Measurements from ENCODE around the gene AIFM3.

The AIFM3 gene

DNA sequence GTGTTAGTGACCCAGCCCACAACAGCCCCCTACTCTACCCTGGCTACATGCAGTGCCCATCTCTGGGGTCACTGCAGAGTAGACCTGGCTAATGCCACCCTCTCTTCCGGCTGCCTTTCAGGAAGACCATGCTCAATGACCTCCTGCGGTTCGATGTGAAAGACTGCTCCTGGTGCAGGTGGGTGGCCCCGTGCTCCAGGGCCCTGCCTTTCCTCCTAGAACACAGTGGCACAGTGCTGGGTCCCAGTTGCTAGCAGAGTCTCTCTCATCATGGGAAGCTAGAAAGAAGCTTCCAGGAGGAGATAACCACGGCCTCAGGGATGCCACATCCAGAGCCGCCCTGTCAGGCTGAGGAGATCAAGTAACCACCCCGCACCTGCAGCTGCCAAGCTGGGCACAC, 18.7 kb downstream of the AIFM3 start:
- Mint-ChIP-seq H3K4me1 (peaks cover 28% of the 10 kb centered on the region), H3K9me3 (no peaks in the 10 kb centered on the region), H3K27me3 (ENCODE audit: low read depth, poor library complexity) (no peaks in the 10 kb centered on the region), H3K4me3 (no peak overlapping the region), H3K27ac (no peak overlapping the region), H3K36me3 (ENCODE audit: low read depth) (peaks cover 19% of the 10 kb centered on the region)
- DNase-seq = no peak
- TF ChIP-seq, protein P1, sequence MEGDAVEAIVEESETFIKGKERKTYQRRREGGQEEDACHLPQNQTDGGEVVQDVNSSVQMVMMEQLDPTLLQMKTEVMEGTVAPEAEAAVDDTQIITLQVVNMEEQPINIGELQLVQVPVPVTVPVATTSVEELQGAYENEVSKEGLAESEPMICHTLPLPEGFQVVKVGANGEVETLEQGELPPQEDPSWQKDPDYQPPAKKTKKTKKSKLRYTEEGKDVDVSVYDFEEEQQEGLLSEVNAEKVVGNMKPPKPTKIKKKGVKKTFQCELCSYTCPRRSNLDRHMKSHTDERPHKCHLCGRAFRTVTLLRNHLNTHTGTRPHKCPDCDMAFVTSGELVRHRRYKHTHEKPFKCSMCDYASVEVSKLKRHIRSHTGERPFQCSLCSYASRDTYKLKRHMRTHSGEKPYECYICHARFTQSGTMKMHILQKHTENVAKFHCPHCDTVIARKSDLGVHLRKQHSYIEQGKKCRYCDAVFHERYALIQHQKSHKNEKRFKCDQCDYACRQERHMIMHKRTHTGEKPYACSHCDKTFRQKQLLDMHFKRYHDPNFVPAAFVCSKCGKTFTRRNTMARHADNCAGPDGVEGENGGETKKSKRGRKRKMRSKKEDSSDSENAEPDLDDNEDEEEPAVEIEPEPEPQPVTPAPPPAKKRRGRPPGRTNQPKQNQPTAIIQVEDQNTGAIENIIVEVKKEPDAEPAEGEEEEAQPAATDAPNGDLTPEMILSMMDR (IDR thresholded peaks at IDR 0.05) = no peak

DNA sequence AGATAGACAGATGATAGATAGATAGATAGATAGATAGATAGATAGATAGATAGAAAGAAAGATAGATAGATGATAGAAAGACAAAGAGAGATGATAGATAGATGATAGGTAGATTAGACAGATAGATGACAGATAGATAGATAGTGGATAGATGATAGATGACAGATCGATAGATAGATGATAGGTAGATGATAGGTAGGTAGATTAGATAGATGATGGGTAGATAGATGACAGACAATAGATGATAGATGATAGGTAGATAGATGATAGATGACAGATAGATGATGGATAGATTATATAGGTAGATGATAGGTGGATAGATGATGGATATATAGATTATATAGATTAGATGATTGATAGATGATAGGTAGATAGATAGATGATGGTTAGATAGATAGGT, 19.3 kb downstream of the AIFM3 start:
- Mint-ChIP-seq H3K36me3 (ENCODE audit: low read depth) (peaks cover 19% of the 10 kb centered on the region), H3K27ac (no peak overlapping the region), H3K4me1 (peaks cover 21% of the 10 kb centered on the region), H3K27me3 (ENCODE audit: low read depth, poor library complexity) (no peaks in the 10 kb centered on the region), H3K9me3 (no peaks in the 10 kb centered on the region), H3K4me3 (no peak overlapping the region)
- TF ChIP-seq, protein P1 (IDR thresholded peaks at IDR 0.05) = no peak
- DNase-seq = no peak

DNA sequence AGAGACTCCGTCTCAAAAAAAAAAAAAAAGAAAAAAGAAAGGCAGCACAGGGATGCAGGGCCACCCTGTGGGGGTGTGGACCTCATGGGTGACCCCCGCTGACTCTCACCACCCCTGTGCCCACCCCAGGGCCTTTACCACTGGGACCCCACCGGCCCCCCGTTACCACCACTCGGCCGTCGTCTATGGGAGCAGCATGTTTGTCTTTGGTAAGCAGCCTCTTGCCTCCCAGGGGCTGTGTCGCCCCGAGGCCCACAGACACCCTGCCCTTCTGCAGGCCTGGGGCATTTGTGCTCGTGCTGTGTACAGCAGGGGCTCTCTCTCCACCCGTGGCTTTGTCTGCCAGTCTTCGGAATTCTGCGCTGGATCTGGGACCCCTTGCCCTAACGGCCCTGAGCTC, 20.3 kb downstream of the AIFM3 start:
- Mint-ChIP-seq H3K4me3 (no peak overlapping the region), H3K27me3 (ENCODE audit: low read depth, poor library complexity) (no peaks in the 10 kb centered on the region), H3K9me3 (no peaks in the 10 kb centered on the region), H3K36me3 (ENCODE audit: low read depth) (peaks cover 19% of the 10 kb centered on the region), H3K4me1 (peaks cover 18% of the 10 kb centered on the region), H3K27ac (no peak overlapping the region)
- TF ChIP-seq, protein P1 (IDR thresholded peaks at IDR 0.05) = no peak
- DNase-seq = no peak

DNA sequence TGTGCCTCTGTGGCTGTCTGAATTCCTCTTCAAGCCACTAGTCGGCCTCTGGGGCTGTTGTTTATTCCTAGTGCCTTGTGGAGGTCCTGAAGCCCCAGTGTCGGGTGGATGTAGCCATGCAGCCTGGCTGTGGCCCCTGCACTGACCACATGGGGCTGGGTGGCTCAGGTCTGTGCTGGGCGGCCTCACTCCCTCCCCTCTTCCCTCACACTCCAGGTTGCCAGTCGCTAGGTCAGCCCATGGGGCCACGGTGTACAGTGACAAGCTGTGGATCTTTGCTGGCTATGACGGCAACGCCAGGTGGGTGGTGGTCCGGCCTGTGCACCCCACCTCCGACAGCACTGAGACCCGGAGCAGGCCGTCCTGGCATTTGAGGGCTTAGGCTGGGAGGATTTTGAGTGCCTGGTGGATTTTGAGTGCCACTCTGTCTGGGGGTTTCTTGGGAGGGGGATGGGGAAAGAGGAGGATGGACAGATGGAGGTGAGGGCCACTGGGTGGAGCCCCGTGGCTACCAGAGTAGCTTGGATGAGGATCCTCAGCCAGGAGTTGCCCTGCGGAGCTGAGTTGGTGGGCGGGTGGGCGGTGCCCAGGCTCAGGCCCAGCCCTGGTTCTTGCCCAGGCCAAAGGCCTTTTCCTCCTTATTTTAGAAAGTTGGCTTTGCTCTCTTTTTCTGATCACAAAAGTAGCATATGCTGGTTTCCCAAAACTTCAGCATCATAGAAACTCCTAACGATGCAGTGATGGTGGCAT, 21.7 kb downstream of the AIFM3 start:
- no peak overlapping the region for H3K27ac Mint-ChIP-seq
- no peaks in the 10 kb centered on the region for H3K9me3 Mint-ChIP-seq
- H3K4me3 Mint-ChIP-seq = no peak overlapping the region
- no peak for DNase-seq
- H3K4me1 Mint-ChIP-seq = peaks cover 4% of the 10 kb centered on the region
- peaks cover 18% of the 10 kb centered on the region for H3K36me3 Mint-ChIP-seq (ENCODE audit: low read depth)
- TF ChIP-seq, protein P1 (IDR thresholded peaks at IDR 0.05) = no peak
- no peaks in the 10 kb centered on the region for H3K27me3 Mint-ChIP-seq (ENCODE audit: low read depth, poor library complexity)

DNA sequence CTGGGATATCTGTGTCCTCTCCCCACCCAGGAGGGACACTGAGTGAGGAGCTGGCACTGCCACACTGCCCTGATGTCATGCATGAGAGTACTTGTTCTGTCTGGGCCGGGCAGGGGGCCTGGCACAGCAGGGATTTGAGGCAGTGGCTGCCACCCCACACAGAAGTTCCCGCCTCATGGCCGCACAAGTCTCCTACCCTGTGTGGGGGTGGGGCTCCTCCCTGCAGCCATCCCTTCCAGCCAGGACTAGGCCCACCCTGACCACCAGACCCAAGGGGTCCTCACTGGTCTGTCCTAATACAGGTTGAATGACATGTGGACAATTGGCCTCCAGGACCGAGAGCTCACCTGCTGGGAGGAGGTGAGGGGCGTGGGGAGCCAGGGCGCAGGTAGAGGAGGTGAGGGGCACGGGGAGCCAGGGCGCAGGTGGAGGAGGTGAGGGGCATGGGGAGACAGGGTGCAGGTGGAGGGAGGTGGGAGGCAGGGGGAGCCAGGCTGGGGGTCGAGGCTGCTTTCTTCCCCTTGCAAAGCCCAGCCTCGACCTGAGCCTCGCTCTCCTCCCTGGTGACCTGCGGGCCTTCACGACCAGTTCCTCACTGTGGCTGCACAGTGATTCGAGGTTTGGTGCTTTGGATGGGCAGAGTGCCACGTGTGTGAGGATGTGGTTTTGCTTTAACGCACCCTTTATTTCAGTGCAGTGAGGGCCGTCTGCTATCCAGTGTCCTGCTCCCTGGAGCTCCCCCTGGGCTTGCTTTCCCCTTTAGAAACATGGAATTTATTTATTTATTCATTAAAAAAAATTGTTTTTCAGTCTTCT, 22.5 kb downstream of the AIFM3 start:
- Mint-ChIP-seq H3K4me3 (no peak overlapping the region), H3K27ac (no peak overlapping the region), H3K27me3 (ENCODE audit: low read depth, poor library complexity) (no peaks in the 10 kb centered on the region), H3K36me3 (ENCODE audit: low read depth) (peaks cover 11% of the 10 kb centered on the region), H3K9me3 (no peaks in the 10 kb centered on the region), H3K4me1 (no peaks in the 10 kb centered on the region)
- DNase-seq = no peak
- TF ChIP-seq, protein P1 (IDR thresholded peaks at IDR 0.05) = no peak
